Testis (tissue), 2 donors: ENCODE measurements around the gene PXDC1.

Source experiments
- CTCF ChIP-seq, 3 experiments: fragments of 450-650 bp in 2 of 3; fragments of 200-600 bp in 1 of 3; sonication (generic) in 1 of 3; IDR thresholded peaks; one replicate each; pipeline ENCODE4 v1.5.1; 2016 to 2019; ENCODE audit warnings: antibody characterized with exemption in 3 of 3, mild to moderate bottlenecking in 2 of 3, moderate library complexity in 1 of 3
- POLR2A ChIP-seq: fragments of 450-650 bp; IDR thresholded peaks from one replicate; pipeline ENCODE4 v1.6.1; 2017; ENCODE audit warnings: antibody characterized with exemption, mild to moderate bottlenecking, moderate library complexity

GRCh38 chr6:3708540-3708939 lies 43.0 kb downstream of the PXDC1 start:
- no peak for TF ChIP-seq CTCF (IDR thresholded peaks at IDR 0.05)
- no peak for TF ChIP-seq POLR2A
